Omental fat pad (tissue), 4 donors: ENCODE results near the gene PLCH1. TPM values are rescaled to one million over a fixed set of nuclear protein-coding genes. Genes with fewer than 3 reads are reported as not detected.

Source experiments
- ATAC-seq: fragments of 150-250 bp; one replicate; pipeline ENCODE4 v1.9.1; 2016; ENCODE audit warnings: mild to moderate bottlenecking, moderate library complexity; ENCODE audit not compliant: low FRiP score
- DNase-seq: peaks from one replicate; pipeline ENCODE4 v3.0.0-alpha.2; 2019; ENCODE audit warnings: low spot score
- CTCF ChIP-seq, 3 donors: fragments of 450-650 bp; IDR thresholded peaks; one replicate each; pipeline ENCODE4 v1.5.1; 2016 to 2017; ENCODE audit warnings: antibody characterized with exemption in 3 of 3, mild to moderate bottlenecking in 3 of 3, moderate library complexity in 2 of 3
- total RNA-seq, 4 donors: library from RNA; depleted of rRNA; stranded (reverse); fragments of >200 nt; gene quantifications; one replicate each; pipeline ENCODE4 v1.1.0, GENCODE V29; 2016

PLCH1 gene
- total RNA-seq, 4 donors from 2014 or later, result 0.12 to 3.2 (median 0.23) TPM

GRCh38 chr3:155528579-155528978, 216.3 kb downstream of the PLCH1 start:
- TF ChIP-seq CTCF (IDR thresholded peaks at IDR 0.05), result no peak
- no peak for ATAC-seq
- no peak for DNase-seq

GRCh38 chr3:155525324-155525833, 219.5 kb downstream of the PLCH1 start:
- ATAC-seq, result no peak
- TF ChIP-seq CTCF (IDR thresholded peaks at IDR 0.05), result no peak

GRCh38 chr3:155520463-155520862, 224.4 kb downstream of the PLCH1 start:
- no peak for TF ChIP-seq CTCF (IDR thresholded peaks at IDR 0.05)
- ATAC-seq, result no peak
- no peak for DNase-seq

More at GRCh38 chr3:155525324-155525833, 219.5 kb downstream of the PLCH1 start:
- DNase-seq, result no peak

- ATAC-seq (no peak), DNase-seq (no peak)
- no peak for TF ChIP-seq CTCF (IDR thresholded peaks at IDR 0.05)
These were observed 225.8 kb downstream of the PLCH1 start for GRCh38 chr3:155519078-155519477.

GRCh38 chr3:155517903-155518302, 227.0 kb downstream of the PLCH1 start:
- DNase-seq, result no peak
- ATAC-seq, result no peak
- TF ChIP-seq CTCF (IDR thresholded peaks at IDR 0.05), result no peak

GRCh38 chr3:155516439-155516838, 228.4 kb downstream of the PLCH1 start:
- TF ChIP-seq CTCF (IDR thresholded peaks at IDR 0.05), result no peak
- ATAC-seq, result no peak
- no peak for DNase-seq

- ATAC-seq, result no peak
- no peak for TF ChIP-seq CTCF (IDR thresholded peaks at IDR 0.05)
- DNase-seq, result no peak
These were observed 232.0 kb downstream of the PLCH1 start for GRCh38 chr3:155512867-155513261.
